NCI-H1930 (cell line): Measurements from ENCODE around the gene MRPL34.

Experiments
- DNase-seq, 2 experiments: peaks; one replicate each; lab custom pipeline; 2025; lab: John Stamatoyannopoulos, UW

Gene MRPL34

GRCh38 chr19:17341845-17342244 is 36.2 kb downstream of the MRPL34 start:
- DNase-seq: no peak

- DNase-seq: peak in 1 of 2 experiments; percentile 42
These were observed 40.5 kb downstream of the MRPL34 start for GRCh38 chr19:17346109-17346671.

- no peak for DNase-seq
These were observed 41.7 kb downstream of the MRPL34 start for GRCh38 chr19:17347361-17347760.

GRCh38 chr19:17347877-17348276 is 42.2 kb downstream of the MRPL34 start:
- DNase-seq: no peak

- DNase-seq: peak in 1 of 2 experiments; percentile 17
These were observed 43.0 kb downstream of the MRPL34 start for GRCh38 chr19:17348700-17349099.

GRCh38 chr19:17351815-17352435 is 46.3 kb downstream of the MRPL34 start:
- DNase-seq: peak in 1 of 2 experiments; percentile 8

GRCh38 chr19:17352608-17353280 is 47.1 kb downstream of the MRPL34 start:
- no peak for DNase-seq

- no peak for DNase-seq
These were observed 47.7 kb downstream of the MRPL34 start for GRCh38 chr19:17353386-17353785.
